ENCODE results near the gene INO80B. TPM values are rescaled to one million over a fixed set of nuclear protein-coding genes. Genes with fewer than 3 reads are reported as not detected.

INO80B gene
- total RNA-seq, 1 experiment from 2014 or later, result 34.2 TPM

GRCh38 chr2:74461187-74462053, 6.5 kb downstream of the INO80B start:
- Histone ChIP-seq H3K9me3 (ENCODE audit: insufficient read depth, low read depth) (no peaks in the 10 kb centered on the region), H3K9me2 (ENCODE audit: insufficient read depth) (no peaks in the 10 kb centered on the region), H4K20me1 (ENCODE audit: insufficient read depth) (no peaks in the 10 kb centered on the region), H3K4me2 (no peak overlapping the region), H2AFZ (no peak overlapping the region), H3K4me1 (replicated peaks; ENCODE audit: insufficient read depth) (peaks cover 22% of the 10 kb centered on the region), H3K36me3 (ENCODE audit: low read depth) (peaks cover 15% of the 10 kb centered on the region), H3K4me3 (no peak overlapping the region), H3K79me2 (ENCODE audit: low read depth) (peaks cover 37% of the 10 kb centered on the region), H3K27ac (no peak overlapping the region), H3K27me3 (ENCODE audit: insufficient read depth, low read depth) (no peaks in the 10 kb centered on the region), H3F3A (ENCODE audit: insufficient read depth, low read depth) (peaks cover 25% of the 10 kb centered on the region)
- intact Hi-C loops (cut with micrococcal nuclease; ENCODE audit: unreplicated experiment), result no loop called here
- CTCF ChIA-PET, result interaction anchor here (0.5 kb wide), 1 partner anchor 24 kb away, joined by 4 read pairs; no protein-coding TSS in a partner anchor
- TF ChIP-seq EZH2 (IDR thresholded peaks at IDR 0.05; ENCODE audit: low read depth) (no peak), CTCF (conservative IDR thresholded peaks at IDR 0.05) (no peak; the same call in 1 of the 2 replicates)
- DNase-seq, result no peak
- POLR2A ChIA-PET (ENCODE audit: unreplicated experiment), result no interaction called here
- no TSS peak for BruUV-seq (replicated peaks)

GRCh38 chr2:74462054-74462785, 7.3 kb downstream of the INO80B start:
- BruUV-seq (replicated peaks), result no TSS peak
- peaks cover 32% of the 10 kb centered on the region for H3K79me2 ChIP-seq (ENCODE audit: low read depth)

More at GRCh38 chr2:74462054-74462785, 7.3 kb downstream of the INO80B start:
- no peak overlapping the region for H2AFZ ChIP-seq
- peaks cover 22% of the 10 kb centered on the region; the same call in 1 of the 2 replicates for H3F3A ChIP-seq (ENCODE audit: insufficient read depth, low read depth)
- POLR2A ChIA-PET (ENCODE audit: unreplicated experiment), result no interaction called here
- no peak overlapping the region for H3K4me3 ChIP-seq
- no peaks in the 10 kb centered on the region for H3K9me2 ChIP-seq (ENCODE audit: insufficient read depth)
- H3K27ac ChIP-seq, result no peak overlapping the region
- no peak for DNase-seq
- CTCF ChIA-PET, result interaction anchor here (0.5 kb wide), 1 partner anchor 24 kb away, joined by 4 read pairs; no protein-coding TSS in a partner anchor
- no peak overlapping the region for H3K4me2 ChIP-seq
- H3K4me1 ChIP-seq (replicated peaks; ENCODE audit: insufficient read depth), result peaks cover 22% of the 10 kb centered on the region
- no peaks in the 10 kb centered on the region for H4K20me1 ChIP-seq (ENCODE audit: insufficient read depth)
- no peaks in the 10 kb centered on the region for H3K9me3 ChIP-seq (ENCODE audit: insufficient read depth, low read depth)
- TF ChIP-seq EZH2 (IDR thresholded peaks at IDR 0.05; ENCODE audit: low read depth) (no peak), CTCF (conservative IDR thresholded peaks at IDR 0.05) (no peak)
- H3K27me3 ChIP-seq (ENCODE audit: insufficient read depth, low read depth), result no peaks in the 10 kb centered on the region
- intact Hi-C loops (cut with micrococcal nuclease; ENCODE audit: unreplicated experiment), result no loop called here
- H3K36me3 ChIP-seq (ENCODE audit: low read depth), result peaks cover 15% of the 10 kb centered on the region

All from PC-9 (cell line).